Large intestine (tissue), 3 donors: ENCODE results near the gene LMTK2. TPM values are rescaled to one million over a fixed set of nuclear protein-coding genes. Genes with fewer than 3 reads are reported as not detected.

Experiments used
- DNase-seq, 2 donors: peaks; one replicate each; pipeline versions ENCODE4 v3.0.0 to v3.0.0-alpha.2; 2013
- H3K27ac ChIP-seq: one replicate; pipeline ENCODE4 v1.5.1; 2013; ENCODE audit warnings: low read length
- H3K27me3 ChIP-seq: 2 replicates; pipeline ENCODE4 v1.6.1; 2013; ENCODE audit warnings: low read length; ENCODE audit not compliant: control insufficient read depth, insufficient read depth
- H3K36me3 ChIP-seq: 2 replicates; pipeline ENCODE4 v1.6.1; 2013; ENCODE audit warnings: low read length; ENCODE audit not compliant: control insufficient read depth, insufficient read depth
- H3K4me1 ChIP-seq: one replicate; pipeline ENCODE4 v1.6.1; 2013; ENCODE audit warnings: low read length; ENCODE audit not compliant: control insufficient read depth, insufficient read depth
- H3K4me3 ChIP-seq: one replicate; pipeline ENCODE4 v1.5.1; 2013; ENCODE audit warnings: low read length
- H3K9me3 ChIP-seq: one replicate; pipeline ENCODE4 v1.6.1; 2013; ENCODE audit warnings: mild to moderate bottlenecking, low read depth, low read length, moderate library complexity; ENCODE audit not compliant: control insufficient read depth
- WGBS: methylation state at CpG from one replicate; pipeline ENCODE4 v1.1.5; 2013; ENCODE audit warnings: low lambda C conversion rate; ENCODE audit not compliant: insufficient coverage; 5-methylcytosine and 5-hydroxymethylcytosine counted together
- polyA plus RNA-seq: library from polyadenylated mRNA; unstranded; fragments of 120-200 nt; gene quantifications from one replicate; pipeline ENCODE4 v1.2.1, GENCODE V29; 2013

LMTK2 gene
- polyA plus RNA-seq, 1 donor, result 19.4 TPM

- Histone ChIP-seq H3K27ac (no peak overlapping the region), H3K4me1 (peaks cover 6% of the 10 kb centered on the region), H3K9me3 (no peaks in the 10 kb centered on the region), H3K27me3 (no peaks in the 10 kb centered on the region), H3K36me3 (peaks cover 10% of the 10 kb centered on the region), H3K4me3 (peak overlapping the region; percentile 29)
- no CpG with 5 or more reads among the region's 49 CpGs for WGBS
- peak in 1 of 2 donors; percentile 49 for DNase-seq
Measured at GRCh38 chr7:98211676-98212531, 105.2 kb downstream of the LMTK2 start.

- Histone ChIP-seq H3K27ac (no peak overlapping the region), H3K36me3 (peaks cover 8% of the 10 kb centered on the region), H3K4me3 (no peak overlapping the region), H3K27me3 (no peaks in the 10 kb centered on the region), H3K9me3 (no peaks in the 10 kb centered on the region), H3K4me1 (peaks cover 6% of the 10 kb centered on the region)
- no CpG with 5 or more reads among the region's 30 CpGs for WGBS
- DNase-seq, result no peak
Measured at GRCh38 chr7:98212532-98213041, 105.9 kb downstream of the LMTK2 start.

- H3K27me3 ChIP-seq, result no peaks in the 10 kb centered on the region
- peaks cover 8% of the 10 kb centered on the region for H3K36me3 ChIP-seq
- H3K27ac ChIP-seq, result no peak overlapping the region
- H3K4me1 ChIP-seq, result peaks cover 6% of the 10 kb centered on the region
- no peak overlapping the region for H3K4me3 ChIP-seq
- no peaks in the 10 kb centered on the region for H3K9me3 ChIP-seq
- WGBS, result no CpG with 5 or more reads among the region's 8 CpGs
- no peak for DNase-seq
Measured at GRCh38 chr7:98213296-98213887, 106.7 kb downstream of the LMTK2 start.

DNA sequence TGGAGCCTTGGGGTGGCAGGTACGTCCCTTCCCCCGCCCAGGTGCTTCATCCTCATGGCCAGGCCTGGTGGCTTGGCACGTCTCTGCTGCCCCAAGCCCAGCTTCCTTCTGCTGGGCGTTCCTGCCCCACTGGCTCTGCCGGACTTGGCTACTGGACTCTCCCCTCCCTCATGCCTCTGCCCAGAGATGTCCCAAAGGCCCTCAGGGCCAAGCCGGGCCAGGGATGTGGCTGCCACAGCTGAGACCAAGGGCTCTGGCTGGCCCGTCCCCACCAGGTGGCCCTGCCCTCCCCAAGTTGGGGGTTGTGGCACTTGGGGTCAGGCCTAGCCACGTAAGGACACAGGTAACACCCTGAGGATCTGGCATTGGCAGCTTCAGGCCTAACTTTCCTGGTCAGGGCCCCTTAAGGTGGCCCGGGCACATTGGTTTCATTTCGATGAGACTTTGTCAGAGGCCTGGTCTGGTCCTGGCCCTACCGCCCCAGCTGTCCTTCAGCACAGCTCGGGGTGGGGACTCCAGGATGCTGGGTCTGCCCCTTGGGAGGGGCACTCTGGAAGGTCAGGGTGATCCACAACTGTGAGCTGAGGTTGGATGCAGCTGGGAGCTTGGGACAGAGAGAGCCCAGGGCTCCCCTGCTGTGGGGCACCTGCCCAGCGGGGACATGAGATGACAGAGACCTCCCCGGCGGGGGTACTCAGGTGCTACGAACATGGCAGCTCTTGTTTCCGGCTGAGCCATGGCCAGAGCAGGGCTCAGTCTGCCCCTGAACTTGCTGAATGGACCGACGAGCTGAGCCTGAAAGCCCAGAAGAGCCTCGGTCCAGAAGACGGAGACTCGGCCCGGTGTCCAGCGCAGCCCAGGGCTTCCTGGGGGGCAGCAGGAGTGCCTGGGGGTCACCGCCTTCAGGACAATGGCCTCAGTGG is 107.5 kb downstream of the LMTK2 start:
- no peak overlapping the region for H3K4me3 ChIP-seq
- no CpG with 5 or more reads among the region's 25 CpGs for whole genome bisulfite sequencing
- H3K4me1 ChIP-seq, result peaks cover 6% of the 10 kb centered on the region
- peaks cover 6% of the 10 kb centered on the region for H3K36me3 ChIP-seq
- H3K9me3 ChIP-seq, result no peaks in the 10 kb centered on the region
- DNase-seq, result no peak
- H3K27ac ChIP-seq, result no peak overlapping the region
- H3K27me3 ChIP-seq, result no peaks in the 10 kb centered on the region

- WGBS, result no CpG with 5 or more reads among the region's 27 CpGs
- no peaks in the 10 kb centered on the region for H3K27me3 ChIP-seq
- no peak overlapping the region for H3K27ac ChIP-seq
- peaks cover 4% of the 10 kb centered on the region for H3K36me3 ChIP-seq
- no peak overlapping the region for H3K4me3 ChIP-seq
- DNase-seq, result no peak
- no peaks in the 10 kb centered on the region for H3K9me3 ChIP-seq
- H3K4me1 ChIP-seq, result peaks cover 6% of the 10 kb centered on the region
Measured at GRCh38 chr7:98214811-98215321, 108.2 kb downstream of the LMTK2 start.

DNA sequence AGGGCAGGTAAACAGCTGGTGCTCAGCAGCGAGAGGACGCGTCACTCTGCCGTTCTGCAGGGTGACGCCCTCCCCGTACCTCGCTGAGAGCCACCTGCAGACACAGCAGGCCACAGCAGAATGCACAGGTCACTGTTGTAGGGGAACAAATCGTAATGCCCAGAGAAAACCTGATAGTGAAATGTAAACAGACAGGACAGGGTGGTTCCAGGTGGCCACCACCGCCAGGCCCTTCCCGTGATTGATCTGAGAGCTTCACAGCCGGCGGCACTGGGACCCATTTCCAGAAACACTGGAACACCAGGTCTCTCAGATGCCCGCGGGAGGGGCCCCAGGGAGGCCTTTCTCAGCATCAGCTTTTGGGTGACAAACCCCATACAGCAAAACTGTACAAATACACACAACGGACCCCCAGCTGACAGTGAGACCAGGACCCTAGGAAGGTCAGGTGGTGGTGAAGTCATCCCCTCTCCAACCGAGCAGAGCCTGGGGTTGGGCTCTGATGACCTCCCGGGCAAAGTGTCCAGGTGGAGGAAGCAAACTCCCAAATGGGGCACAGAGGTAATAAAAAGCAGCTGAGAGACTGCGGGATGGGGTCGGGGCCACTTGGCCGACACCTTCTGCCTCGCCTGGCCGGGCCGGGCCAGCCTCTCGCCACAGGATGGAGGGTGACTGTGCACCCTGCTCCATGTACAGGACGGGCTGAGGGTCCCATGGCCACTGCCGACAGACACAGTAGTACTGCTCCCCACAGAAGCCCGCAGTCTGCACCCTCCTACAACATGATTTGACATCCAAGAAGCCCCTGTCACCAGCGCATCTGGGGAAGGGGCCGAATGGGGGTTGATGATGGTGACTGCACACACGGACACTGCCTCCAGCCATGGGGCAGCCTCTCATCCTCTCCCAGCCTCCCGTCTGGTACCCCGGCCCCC is 109.2 kb downstream of the LMTK2 start:
- Histone ChIP-seq H3K4me1 (peaks cover 6% of the 10 kb centered on the region), H3K27ac (no peak overlapping the region), H3K36me3 (peaks cover 4% of the 10 kb centered on the region), H3K9me3 (no peaks in the 10 kb centered on the region), H3K4me3 (no peak overlapping the region), H3K27me3 (no peaks in the 10 kb centered on the region)
- WGBS, result no CpG with 5 or more reads among the region's 32 CpGs
- no peak for DNase-seq

GRCh38 chr7:98216941-98217622 is 110.4 kb downstream of the LMTK2 start:
- DNase-seq, result no peak
- H3K27me3 ChIP-seq, result no peaks in the 10 kb centered on the region
- no peak overlapping the region for H3K4me3 ChIP-seq
- H3K27ac ChIP-seq, result no peak overlapping the region
- no peaks in the 10 kb centered on the region for H3K9me3 ChIP-seq
- no peaks in the 10 kb centered on the region for H3K4me1 ChIP-seq
- peaks cover 11% of the 10 kb centered on the region for H3K36me3 ChIP-seq
- no CpG with 5 or more reads among the region's 24 CpGs for WGBS

DNA sequence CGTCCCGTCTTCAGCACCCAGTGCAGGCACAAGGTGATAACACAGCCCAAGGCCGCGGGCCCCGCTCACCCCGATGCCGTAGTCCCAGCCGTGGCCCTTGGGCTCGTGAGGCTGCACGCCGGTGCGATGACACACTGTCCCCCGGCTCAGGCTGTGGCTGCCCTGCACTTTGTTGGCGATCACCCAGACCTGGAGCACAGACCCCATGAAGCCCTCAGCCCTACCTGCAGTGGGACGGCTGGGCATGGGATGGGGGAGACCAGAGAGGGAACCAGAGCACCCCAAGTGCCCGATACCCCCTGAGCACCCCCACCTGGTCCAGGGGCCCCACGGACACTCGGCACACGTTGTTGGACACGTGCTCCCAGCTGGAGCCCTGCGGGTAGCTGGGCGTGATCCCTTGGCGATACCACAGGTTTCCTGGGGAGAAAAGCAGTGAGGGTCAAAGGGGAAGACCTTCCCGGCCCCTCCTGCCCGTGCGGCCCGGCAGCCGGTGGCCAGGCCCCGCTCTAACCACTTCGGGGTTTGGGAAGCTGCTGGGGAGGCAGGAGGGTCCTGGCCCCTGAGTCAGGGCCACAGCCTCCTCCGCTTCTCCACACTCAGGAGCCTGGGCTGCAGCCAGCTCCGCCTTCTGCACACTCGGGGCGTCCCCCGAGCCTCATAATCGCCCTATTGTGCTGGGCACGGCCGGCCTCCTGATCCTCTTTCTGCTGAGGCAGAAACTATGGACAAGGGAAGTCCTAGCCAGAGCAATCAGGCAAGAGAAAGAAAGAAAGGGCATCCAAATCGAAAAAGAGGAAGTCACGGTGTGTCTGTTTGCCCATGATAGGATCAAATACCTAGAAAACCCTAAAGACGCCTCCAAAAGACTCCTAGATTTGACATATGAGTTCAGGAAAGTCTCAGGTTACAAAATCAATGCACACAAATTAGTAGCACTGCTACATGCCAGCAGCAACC is 111.2 kb downstream of the LMTK2 start:
- Histone ChIP-seq H3K4me3 (no peak overlapping the region), H3K27me3 (no peaks in the 10 kb centered on the region), H3K36me3 (peaks cover 15% of the 10 kb centered on the region), H3K27ac (no peak overlapping the region), H3K9me3 (no peaks in the 10 kb centered on the region), H3K4me1 (no peaks in the 10 kb centered on the region)
- peak in 1 of 2 donors; percentile 28 for DNase-seq
- 43% methylated on average over 5 of the region's 41 CpGs for WGBS
